K562 (cell line): ENCODE results near the gene TXLNA. TPM values are rescaled to one million over a fixed set of nuclear protein-coding genes. Genes with fewer than 3 reads are reported as not detected.
"Not testable (repeated sequence)": the region's sequence is repeated elsewhere in the genome, so short reads cannot be mapped to it uniquely, and the experiment has no call there.

Source experiments
- ATAC-seq: fragments of 200-7000 bp; cut with Tn5 transposase; 3 replicates; pipeline ENCODE4 v1.9.1; 2020; ENCODE audit warnings: moderate library complexity
- BruUV-seq: library from RNA; stranded (reverse); fragments of 400-500 nt; replicated peaks from 2 replicates; lab custom pipeline; 2021; lab: Mats Ljungman, UMichigan
- CTCF ChIA-PET: fragments of 300-600 bp; formaldehyde crosslinking; extraction: SDS; loops from one replicate; lab custom pipeline; 2021; ENCODE audit warnings: low intra/inter-chr PET ratio; lab: Yijun Ruan, JAX
- POLR2A ChIA-PET: fragments of 300-600, 350-650 bp; sonication (Branson Sonifier 250); formaldehyde crosslinking; extraction: SDS; loops from one replicate; lab custom pipeline; 2021; ENCODE audit warnings: antibody characterized with exemption, inconsistent platforms; lab: Yijun Ruan, JAX
- DNase-seq, 4 experiments: peaks; one replicate each; pipeline versions ENCODE4 v3.0.0 to v3.0.0-alpha.2; 2011 to 2018; ENCODE audit warnings: low spot score in 3 of 4, mixed read lengths in 3 of 4; ENCODE audit errors: extremely low read depth in 1 of 4
- FAIRE-seq: peaks from 2 replicates; lab custom pipeline; 2011; peaks lifted over from hg19 to GRCh38; lab: Jason Lieb, UNC
- H2AFZ ChIP-seq: 2 replicates; pipeline ENCODE4 v1.6.0; 2011; ENCODE audit warnings: low read depth, low read length, control low read depth, inconsistent platforms
- H3K27ac ChIP-seq: fragments of 200-600 bp; 3 replicates; pipeline ENCODE4 v1.8.0; 2011; ENCODE audit warnings: low read depth, mild to moderate bottlenecking, control low read depth, inconsistent platforms, low read length, moderate library complexity, mixed read lengths; ENCODE audit errors: extremely low read depth
- H3K27me3 ChIP-seq, 2 experiments: fragments of 300-600 bp in 1 of 2; 2 replicates in 1 of 2; 3 replicates in 1 of 2; pipeline versions ENCODE4 v1.6.0 to v1.8.0; 2011; ENCODE audit warnings: inconsistent platforms in 2 of 2, low read length in 2 of 2, mild to moderate bottlenecking in 1 of 2, mixed read lengths in 1 of 2, moderate library complexity in 1 of 2; ENCODE audit not compliant: control insufficient read depth in 2 of 2, insufficient read depth in 2 of 2
- H3K36me3 ChIP-seq: fragments of 300-600 bp; 3 replicates; pipeline ENCODE4 v1.8.0; 2011; ENCODE audit warnings: mild to moderate bottlenecking, low read length, inconsistent platforms; ENCODE audit not compliant: control insufficient read depth, insufficient read depth
- H3K4me1 ChIP-seq, 2 experiments: fragments of 200-600 bp in 1 of 2; replicated peaks in 1 of 2; 2 replicates in 1 of 2; 3 replicates in 1 of 2; pipeline versions ENCODE4 v1.5.1 to v1.8.0; 2011; ENCODE audit warnings: inconsistent platforms in 2 of 2, low read length in 2 of 2, mild to moderate bottlenecking in 1 of 2, mixed read lengths in 1 of 2, moderate library complexity in 1 of 2; ENCODE audit not compliant: control insufficient read depth in 2 of 2, insufficient read depth in 2 of 2
- H3K4me2 ChIP-seq: 2 replicates; pipeline ENCODE4 v1.6.1; 2011; ENCODE audit warnings: low read length, control low read depth, inconsistent platforms, mixed read lengths; ENCODE audit not compliant: insufficient read depth
- H3K4me3 ChIP-seq: fragments of 200-600 bp; sonication (generic), shearing (Covaris generic); 2 replicates; pipeline ENCODE4 v1.5.1; 2016; ENCODE audit warnings: control low read depth, inconsistent platforms
- H3K79me2 ChIP-seq: fragments of 200-600 bp; 3 replicates; pipeline ENCODE4 v1.8.0; 2011; ENCODE audit warnings: low read length, inconsistent platforms; ENCODE audit not compliant: control insufficient read depth, insufficient read depth
- H3K9ac ChIP-seq, 2 experiments: 2 replicates each; pipeline versions ENCODE4 v1.6.0 to v1.6.1; 2011; ENCODE audit warnings: low read depth in 2 of 2, low read length in 2 of 2, control low read depth in 1 of 2, inconsistent platforms in 1 of 2, mild to moderate bottlenecking in 1 of 2, mixed read lengths in 1 of 2; ENCODE audit not compliant: insufficient read depth in 1 of 2
- H3K9me1 ChIP-seq: one replicate; pipeline ENCODE4 v1.6.0; 2011; ENCODE audit warnings: inconsistent platforms, mild to moderate bottlenecking, low read length, moderate library complexity; ENCODE audit not compliant: control insufficient read depth, insufficient read depth
- H3K9me3 ChIP-seq: replicated peaks from 2 replicates; pipeline ENCODE4 v1.5.1; 2011; ENCODE audit warnings: low read depth, low read length, inconsistent platforms; ENCODE audit not compliant: control insufficient read depth, insufficient read depth
- H4K20me1 ChIP-seq: replicated peaks from 2 replicates; pipeline ENCODE4 v1.6.1; 2011; ENCODE audit warnings: low read length, inconsistent platforms, mixed read lengths; ENCODE audit not compliant: control insufficient read depth, insufficient read depth
- CBX3 ChIP-seq, 2 experiments: IDR thresholded peaks; 1 replicate in 1 of 2; 2 replicates in 1 of 2; pipeline ENCODE4 v1.6.1; 2012; ENCODE audit warnings: inconsistent platforms in 2 of 2, low read length in 2 of 2, borderline replicate concordance in 1 of 2, control low read depth in 1 of 2
- TRIM24 ChIP-seq, 2 experiments: fragments of 450-650 bp; IDR thresholded peaks; 2 replicates each; pipeline ENCODE4 v1.6.1; 2016
- TRIM28 ChIP-seq: fragments of 450-650 bp; IDR thresholded peaks from 2 replicates; pipeline ENCODE4 v1.6.1; 2017
- ZNF121 ChIP-seq: sonication (generic); formaldehyde crosslinking; conservative IDR thresholded peaks from 2 replicates; pipeline ENCODE4 v1.8.0; 2022; ENCODE audit warnings: missing genetic modification reagents
- ZNF444 ChIP-seq: fragments of 250-450 bp; sonication (Bioruptor Pico); IDR thresholded peaks from 2 replicates; pipeline ENCODE4 v1.4.0; 2020; ENCODE audit warnings: mild to moderate bottlenecking, moderate library complexity
- WGBS: fragments of 100-300 bp; shearing (Covaris generic); methylation state at CpG from one replicate; pipeline ENCODE4 v1.1.6; 2016; ENCODE audit warnings: low coverage, mixed read lengths; ENCODE audit not compliant: insufficient coverage; ENCODE audit errors: missing lambda C conversion rate; 5-methylcytosine and 5-hydroxymethylcytosine counted together
- in situ Hi-C: fragments of 300-500 bp; cut with MboI; formaldehyde crosslinking; loops from 4 replicates; pipeline ENCODE4 v1.15.0; 2018; ENCODE audit warnings: inconsistent platforms, mixed read lengths
- intact Hi-C: fragments of 100-400 bp; cut with micrococcal nuclease; formaldehyde crosslinking; loops from 2 replicates; pipeline ENCODE4 v1.14.2; 2022
- polyA plus RNA-seq, 8 experiments: library from polyadenylated mRNA; depleted of rRNA in 4 of 8; stranded (reverse) in 5 of 8; unstranded in 3 of 8; fragments of >200 nt; fragmentation: Nextera tagmentation in 2 of 8; fragmentation: Illumina TruSeq in 1 of 8; extraction: Ambion mirVana in 2 of 8; extraction: Trizol in 1 of 8; gene quantifications; 2 replicates each; pipeline versions ENCODE4 v1.2.1 to v1.2.3, GENCODE V29; 2011 to 2014; ENCODE audit warnings: inconsistent platforms in 1 of 8, missing spikeins in 1 of 8
- total RNA-seq, 7 experiments: library from RNA; depleted of rRNA in 6 of 7; stranded (reverse); fragments of >200 nt in 6 of 7; fragmentation: Illumina TruSeq in 2 of 7; extraction: Trizol in 2 of 7; gene quantifications; 2 replicates each; pipeline versions ENCODE4 v1.2.1 to v1.2.3, GENCODE V29; 2011 to 2021; ENCODE audit warnings: low replicate concordance in 1 of 7

Gene TXLNA
- total and polyA plus RNA-seq, 9 of the 15 experiments (the other 6 are each of a cell fraction or from before 2014, with no cell fraction given): 9.2 to 54.5 (median 39.3) TPM

GRCh38 chr1:32147799-32148198 is 31.7 kb upstream of the TXLNA start:
- H3K4me2 ChIP-seq, H4K20me1 ChIP-seq, ATAC-seq, H3K27ac ChIP-seq, FAIRE-seq, H3K9me1 ChIP-seq, H3K27me3 ChIP-seq: not testable (repeated sequence)
- H3K4me1 ChIP-seq: peaks cover 0 to 12% of the 10 kb centered on the region in 2 experiments; a peak in 3 of 5 replicates
- WGBS: 94% methylated on average over 5 of the region's 5 CpGs
- peak; percentile 83 for TF ChIP-seq TRIM28
- peak; percentile 42 to 71; a peak in 3 of 4 replicates for TF ChIP-seq TRIM24 (IDR thresholded peaks at IDR 0.05)
- peak in 1 of 2 experiments; percentile 68; a peak in 1 of 3 replicates for TF ChIP-seq CBX3 (IDR thresholded peaks at IDR 0.05; ENCODE audit: borderline replicate concordance in 1 of 2, low read length in 2 of 2)
- TF ChIP-seq, all 486 proteins: peak for 3; not testable (repeated sequence) for 483
- CTCF ChIA-PET, H3K9ac ChIP-seq, H3K4me3 ChIP-seq, DNase-seq, H2AFZ ChIP-seq, POLR2A ChIA-PET, H3K9me3 ChIP-seq, BruUV-seq, intact Hi-C loops, in situ Hi-C loops: not testable (repeated sequence)
- H3K36me3 ChIP-seq: peaks cover 11% of the 10 kb centered on the region; the same call in 2 of the 3 replicates
- H3K79me2 ChIP-seq: peaks cover 92% of the 10 kb centered on the region

- H3K27me3 ChIP-seq: no peaks in the 10 kb centered on the region
- in situ Hi-C loops (no loop called here), intact Hi-C loops (no loop called here)
- H3K27ac ChIP-seq: no peak overlapping the region
- H2AFZ ChIP-seq: no peak overlapping the region
- ATAC-seq (no peak), FAIRE-seq (no peak), DNase-seq (no peak)
- peak; percentile 41; the same call in 1 of the 2 replicates for TF ChIP-seq ZNF121
- no peak for TF ChIP-seq ZNF444 (CRISPR knock-in tag)
- WGBS: 69% methylated on average over 9 of the region's 9 CpGs
- H4K20me1 ChIP-seq: no peaks in the 10 kb centered on the region
- H3K79me2 ChIP-seq: peaks cover 74% of the 10 kb centered on the region
- no peaks in the 10 kb centered on the region for H3K4me1 ChIP-seq
- H3K9ac ChIP-seq: no peak overlapping the region
- no TSS peak for BruUV-seq
- H3K4me2 ChIP-seq: no peak overlapping the region
- ChIA-PET POLR2A (interaction anchor here (0.5 to 1.2 kb wide), 3 partner anchors 8 to 26 kb away, joined by 3 to 5 read pairs (median 4); no protein-coding TSS in a partner anchor), CTCF (no interaction called here)
- peaks cover 27% of the 10 kb centered on the region; the same call in 2 of the 3 replicates for H3K36me3 ChIP-seq
- peaks cover 9% of the 10 kb centered on the region for H3K9me3 ChIP-seq
- H3K9me1 ChIP-seq: no peaks in the 10 kb centered on the region
- no peak overlapping the region for H3K4me3 ChIP-seq
Measured at GRCh38 chr1:32150847-32151246, 28.6 kb upstream of the TXLNA start.
